Hepatocyte (in vitro differentiated cells): ENCODE measurements around the gene PGBD4. TPM values are rescaled to one million over a fixed set of nuclear protein-coding genes. Genes with fewer than 3 reads are reported as not detected.

Experiments
- DNase-seq: peaks from one replicate; pipeline ENCODE4 v3.0.0-alpha.2; 2016; ENCODE audit warnings: low spot score
- H2AFZ ChIP-seq: fragments of 200-600 bp; sonication (generic); 2 replicates; pipeline ENCODE4 v1.6.0; 2016; ENCODE audit warnings: antibody characterized with exemption, mild to moderate bottlenecking
- H3K27ac ChIP-seq: fragments of 200-600 bp; sonication (generic); 2 replicates; pipeline ENCODE4 v1.5.1; 2016; ENCODE audit warnings: mild to moderate bottlenecking
- H3K27me3 ChIP-seq: fragments of 200-600 bp; sonication (generic); 2 replicates; pipeline ENCODE4 v1.6.1; 2016
- H3K36me3 ChIP-seq: fragments of 200-600 bp; sonication (generic); replicated peaks from 2 replicates; pipeline ENCODE4 v1.5.1; 2016; ENCODE audit warnings: low read depth; ENCODE audit not compliant: insufficient read depth
- H3K4me1 ChIP-seq: fragments of 200-600 bp; sonication (generic); 2 replicates; pipeline ENCODE4 v1.5.1; 2016; ENCODE audit warnings: mild to moderate bottlenecking, moderate library complexity; ENCODE audit not compliant: insufficient read depth
- H3K4me2 ChIP-seq: fragments of 200-600 bp; sonication (generic); 2 replicates; pipeline ENCODE4 v1.6.0; 2016
- H3K4me3 ChIP-seq: fragments of 200-600 bp; sonication (generic); 2 replicates; pipeline ENCODE4 v1.5.1; 2016; ENCODE audit warnings: mild to moderate bottlenecking
- H3K79me2 ChIP-seq: fragments of 200-600 bp; sonication (generic); 2 replicates; pipeline ENCODE4 v1.6.0; 2017; ENCODE audit warnings: mild to moderate bottlenecking
- H3K9me2 ChIP-seq: fragments of 200-600 bp; sonication (generic); replicated peaks from 2 replicates; pipeline ENCODE4 v1.6.0; 2017; ENCODE audit warnings: mild to moderate bottlenecking; ENCODE audit not compliant: insufficient read depth
- H3K9me3 ChIP-seq: fragments of 200-600 bp; sonication (generic); 2 replicates; pipeline ENCODE4 v1.5.1; 2016; ENCODE audit warnings: low read depth, mild to moderate bottlenecking
- H4K20me1 ChIP-seq: fragments of 200-600 bp; sonication (generic); 2 replicates; pipeline ENCODE4 v1.6.0; 2016; ENCODE audit warnings: mild to moderate bottlenecking; ENCODE audit not compliant: insufficient read depth, poor library complexity, severe bottlenecking
- EZH2 ChIP-seq: fragments of 200-600 bp; sonication (generic); IDR thresholded peaks from 2 replicates; pipeline ENCODE4 v1.6.1; 2016; ENCODE audit warnings: antibody characterized with exemption, mild to moderate bottlenecking, borderline replicate concordance
- EZH2phosphoT487 ChIP-seq: fragments of 200-600 bp; sonication (generic); IDR thresholded peaks from one replicate; pipeline ENCODE4 v1.6.1; 2018; ENCODE audit warnings: antibody characterized with exemption, mild to moderate bottlenecking, low read depth, moderate library complexity; ENCODE audit not compliant: unreplicated experiment, severe bottlenecking
- WGBS: methylation state at CpG from one replicate; pipeline ENCODE4 v1.1.6; 2016; ENCODE audit warnings: low lambda C conversion rate; ENCODE audit errors: missing lambda C conversion rate; 5-methylcytosine and 5-hydroxymethylcytosine counted together
- polyA plus RNA-seq: library from polyadenylated mRNA; unstranded; fragments of >200 nt; fragmentation: Nextera tagmentation; extraction: Ambion mirVana; gene quantifications from 2 replicates; pipeline ENCODE4 v1.2.1, GENCODE V29; 2016
- total RNA-seq: library from RNA; depleted of rRNA; stranded (reverse); fragments of >200 nt; gene quantifications from 2 replicates; pipeline ENCODE4 v1.2.3, GENCODE V29; 2014
- TF ChIP-seq, protein P1 (sequence below): fragments of 200-600 bp; sonication (generic); IDR thresholded peaks from 2 replicates; pipeline ENCODE4 v1.5.1; 2016; ENCODE audit warnings: antibody characterized with exemption, mild to moderate bottlenecking; ENCODE audit not compliant: poor library complexity

PGBD4 gene
- total and polyA plus RNA-seq, 2 experiments from 2014 or later, result 0.56 to 2.0 TPM

DNA sequence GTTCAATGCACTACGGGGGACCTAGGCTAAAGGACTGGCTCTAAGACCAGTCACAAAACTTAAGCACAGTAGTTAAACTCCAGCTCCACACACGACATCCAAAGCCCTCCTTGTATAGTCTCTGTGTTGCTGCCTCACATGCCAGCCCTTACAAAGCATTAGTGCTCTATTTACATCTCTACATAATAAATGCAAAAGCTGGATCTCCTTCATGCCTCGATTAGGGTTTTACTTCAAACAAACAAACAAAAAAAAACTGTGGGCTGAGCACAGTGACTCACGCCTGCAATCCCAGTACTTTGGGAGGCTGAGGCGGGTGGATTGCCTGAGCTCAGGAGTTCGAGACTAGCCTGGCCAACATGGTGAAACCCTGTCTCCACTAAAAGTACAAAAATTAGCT, 9.6 kb downstream of the PGBD4 start:
- Histone ChIP-seq H3K9me3 (no peaks in the 10 kb centered on the region), H3K27ac (no peak overlapping the region), H3K9me2 (no peaks in the 10 kb centered on the region), H3K36me3 (no peaks in the 10 kb centered on the region), H3K27me3 (no peaks in the 10 kb centered on the region), H3K4me1 (no peaks in the 10 kb centered on the region), H3K4me3 (no peak overlapping the region), H3K79me2 (no peaks in the 10 kb centered on the region), H4K20me1 (no peaks in the 10 kb centered on the region), H3K4me2 (no peak overlapping the region), H2AFZ (no peak overlapping the region)
- no peak for TF ChIP-seq EZH2phosphoT487
- TF ChIP-seq, protein P1, sequence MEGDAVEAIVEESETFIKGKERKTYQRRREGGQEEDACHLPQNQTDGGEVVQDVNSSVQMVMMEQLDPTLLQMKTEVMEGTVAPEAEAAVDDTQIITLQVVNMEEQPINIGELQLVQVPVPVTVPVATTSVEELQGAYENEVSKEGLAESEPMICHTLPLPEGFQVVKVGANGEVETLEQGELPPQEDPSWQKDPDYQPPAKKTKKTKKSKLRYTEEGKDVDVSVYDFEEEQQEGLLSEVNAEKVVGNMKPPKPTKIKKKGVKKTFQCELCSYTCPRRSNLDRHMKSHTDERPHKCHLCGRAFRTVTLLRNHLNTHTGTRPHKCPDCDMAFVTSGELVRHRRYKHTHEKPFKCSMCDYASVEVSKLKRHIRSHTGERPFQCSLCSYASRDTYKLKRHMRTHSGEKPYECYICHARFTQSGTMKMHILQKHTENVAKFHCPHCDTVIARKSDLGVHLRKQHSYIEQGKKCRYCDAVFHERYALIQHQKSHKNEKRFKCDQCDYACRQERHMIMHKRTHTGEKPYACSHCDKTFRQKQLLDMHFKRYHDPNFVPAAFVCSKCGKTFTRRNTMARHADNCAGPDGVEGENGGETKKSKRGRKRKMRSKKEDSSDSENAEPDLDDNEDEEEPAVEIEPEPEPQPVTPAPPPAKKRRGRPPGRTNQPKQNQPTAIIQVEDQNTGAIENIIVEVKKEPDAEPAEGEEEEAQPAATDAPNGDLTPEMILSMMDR, result no peak
- no peak for TF ChIP-seq EZH2
- 78% methylated on average over 6 of the region's 6 CpGs for WGBS
- DNase-seq, result no peak

DNA sequence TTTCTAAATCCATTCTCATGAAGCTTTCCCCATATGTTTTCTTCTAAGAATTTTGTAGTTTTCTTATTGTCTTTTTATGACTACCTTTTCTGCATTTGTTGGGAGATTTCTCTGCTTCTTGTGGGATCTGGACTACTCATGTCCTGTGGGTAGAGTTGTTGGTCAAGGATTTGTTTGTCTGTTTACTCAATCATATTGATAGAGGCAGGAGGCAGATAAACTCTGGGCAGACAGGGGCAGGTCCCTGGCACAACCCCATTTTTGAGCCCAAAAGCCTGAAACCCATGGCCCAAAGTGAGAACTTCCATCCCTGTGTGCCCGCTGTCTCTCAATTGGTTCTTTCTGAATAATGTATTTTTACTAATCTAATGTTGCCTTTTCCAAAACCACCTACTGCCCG, 12.3 kb downstream of the PGBD4 start:
- Histone ChIP-seq H3K79me2 (no peaks in the 10 kb centered on the region), H3K4me2 (no peak overlapping the region), H3K9me2 (no peaks in the 10 kb centered on the region), H3K9me3 (no peaks in the 10 kb centered on the region), H3K27me3 (no peaks in the 10 kb centered on the region), H4K20me1 (no peaks in the 10 kb centered on the region), H2AFZ (no peak overlapping the region), H3K4me3 (no peak overlapping the region), H3K36me3 (no peaks in the 10 kb centered on the region), H3K4me1 (no peaks in the 10 kb centered on the region), H3K27ac (no peak overlapping the region)
- DNase-seq, result no peak
- 48% methylated on average over 2 of the region's 2 CpGs for WGBS
- TF ChIP-seq EZH2phosphoT487 (no peak), EZH2 (no peak)
- TF ChIP-seq, protein P1, result no peak

DNA sequence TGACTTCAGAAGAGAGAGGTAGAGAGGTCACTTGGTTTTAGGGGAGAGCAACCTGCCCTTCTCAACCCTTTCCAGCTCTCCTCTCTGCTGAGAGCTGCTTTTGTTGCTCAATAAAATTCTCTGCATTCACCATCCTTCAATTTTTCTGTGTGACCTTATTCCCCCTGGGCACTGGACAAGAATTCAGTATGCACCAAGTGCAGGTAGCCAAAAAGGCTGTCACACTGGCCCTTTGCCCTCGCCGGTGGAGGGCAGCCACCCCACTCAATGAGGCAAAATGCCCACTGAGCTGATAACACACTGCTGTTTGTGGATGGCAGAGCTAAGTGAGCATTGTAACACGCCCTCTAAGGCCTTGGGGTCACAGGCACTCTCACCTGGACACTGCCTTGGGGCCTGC, 12.9 kb downstream of the PGBD4 start:
- Histone ChIP-seq H3K27ac (no peak overlapping the region), H4K20me1 (no peaks in the 10 kb centered on the region), H3K9me2 (no peaks in the 10 kb centered on the region), H3K79me2 (no peaks in the 10 kb centered on the region), H3K4me1 (no peaks in the 10 kb centered on the region), H3K36me3 (no peaks in the 10 kb centered on the region), H2AFZ (no peak overlapping the region), H3K27me3 (no peaks in the 10 kb centered on the region), H3K9me3 (no peaks in the 10 kb centered on the region), H3K4me2 (no peak overlapping the region), H3K4me3 (no peak overlapping the region)
- DNase-seq, result no peak
- 86% methylated on average over 3 of the region's 3 CpGs for WGBS
- TF ChIP-seq EZH2phosphoT487 (no peak), EZH2 (no peak)
- TF ChIP-seq, protein P1, result no peak

GRCh38 chr15:34116620-34117019, 14.7 kb downstream of the PGBD4 start:
- no peak overlapping the region for H2AFZ ChIP-seq
- no peak overlapping the region for H3K4me2 ChIP-seq
- no peaks in the 10 kb centered on the region for H3K9me2 ChIP-seq
- no peaks in the 10 kb centered on the region for H4K20me1 ChIP-seq
- no peaks in the 10 kb centered on the region for H3K79me2 ChIP-seq
- TF ChIP-seq EZH2 (no peak), EZH2phosphoT487 (no peak)
- TF ChIP-seq, protein P1, result no peak
- H3K36me3 ChIP-seq, result no peaks in the 10 kb centered on the region
- WGBS, result 80% methylated on average over 2 of the region's 2 CpGs
- H3K4me3 ChIP-seq, result no peak overlapping the region
- no peak overlapping the region for H3K27ac ChIP-seq
- H3K27me3 ChIP-seq, result no peaks in the 10 kb centered on the region
- H3K4me1 ChIP-seq, result no peaks in the 10 kb centered on the region
- no peak for DNase-seq
- H3K9me3 ChIP-seq, result no peaks in the 10 kb centered on the region
